ENCODE results near the gene TCERG1L. TPM values are rescaled to one million over a fixed set of nuclear protein-coding genes. Genes with fewer than 3 reads are reported as not detected.
"Not testable (repeated sequence)": the region's sequence is repeated elsewhere in the genome, so short reads cannot be mapped to it uniquely, and the experiment has no call there.

The TCERG1L gene
- 0.41 TPM for polyA plus RNA-seq (2013, experiment 1 of 2; ENCODE audit: insufficient read length)
- polyA plus RNA-seq (2013, experiment 2 of 2; ENCODE audit: insufficient read length): 0.37 TPM

GRCh38 chr10:131311661-131312477 is at the start of gene TCERG1L:
Gene TCERG1L, minus strand, starts transcription at chr10:131311721. Its CDS starts 86 bp downstream, at chr10:131311635.
- no peak for DNase-seq

- DNase-seq: no peak
These were observed 47.4 kb upstream of the TCERG1L start for GRCh38 chr10:131358741-131359442.

GRCh38 chr10:131356442-131356841 is 44.9 kb upstream of the TCERG1L start:
- no peak for DNase-seq

- DNase-seq: no peak
These were observed 44.4 kb upstream of the TCERG1L start for GRCh38 chr10:131355881-131356280.

- no peak for DNase-seq
These were observed 43.5 kb upstream of the TCERG1L start for GRCh38 chr10:131355056-131355455.

- DNase-seq: peak; percentile 4
These were observed 42.9 kb upstream of the TCERG1L start for GRCh38 chr10:131354380-131354779.

GRCh38 chr10:131352765-131353290 is 41.3 kb upstream of the TCERG1L start:
- no peak for DNase-seq

- DNase-seq: no peak
These were observed 39.1 kb upstream of the TCERG1L start for GRCh38 chr10:131350660-131351059.

GRCh38 chr10:131350245-131350644 is 38.7 kb upstream of the TCERG1L start:
- DNase-seq: no peak

- DNase-seq: no peak
These were observed 34.9 kb upstream of the TCERG1L start for GRCh38 chr10:131346456-131346855.

- DNase-seq: no peak
These were observed 34.2 kb upstream of the TCERG1L start for GRCh38 chr10:131345691-131346090.

- no peak for DNase-seq
These were observed 33.2 kb upstream of the TCERG1L start for GRCh38 chr10:131344747-131345146.

- DNase-seq: peak; percentile 57
These were observed 26.2 kb upstream of the TCERG1L start for GRCh38 chr10:131337741-131338140.

- no peak for DNase-seq
These were observed 21.3 kb upstream of the TCERG1L start for GRCh38 chr10:131332821-131333220.

- DNase-seq: no peak
These were observed 12.4 kb upstream of the TCERG1L start for GRCh38 chr10:131323880-131324279.

- DNase-seq: no peak
These were observed 11.5 kb upstream of the TCERG1L start for GRCh38 chr10:131323025-131323424.

- not testable (repeated sequence) for DNase-seq
These were observed 11.1 kb upstream of the TCERG1L start for GRCh38 chr10:131322575-131322974.

- no peak for DNase-seq
These were observed 9.5 kb upstream of the TCERG1L start for GRCh38 chr10:131320860-131321604.

GRCh38 chr10:131318814-131319213 is 7.3 kb upstream of the TCERG1L start:
- DNase-seq: no peak

GRCh38 chr10:131318291-131318690 is 6.8 kb upstream of the TCERG1L start:
- no peak for DNase-seq

- DNase-seq: no peak
These were observed 5.0 kb upstream of the TCERG1L start for GRCh38 chr10:131316321-131317075.

- DNase-seq: no peak
These were observed 3.8 kb upstream of the TCERG1L start for GRCh38 chr10:131315344-131315743.

All from fibroblast of skin of abdomen (primary cell).